ENCODE data around the gene MRPL12. TPM values are rescaled to one million over a fixed set of nuclear protein-coding genes. Genes with fewer than 3 reads are reported as not detected.
"Not testable (repeated sequence)": the region's sequence is repeated elsewhere in the genome, so short reads cannot be mapped to it uniquely, and the experiment has no call there.

MRPL12 gene
- total RNA-seq, 2 donors from 2014 or later: 106 to 225 TPM

GRCh38 chr17:81737947-81738800 lies 35.0 kb downstream of the MRPL12 start:
- Histone ChIP-seq H3K27me3 (peaks cover 15% of the 10 kb centered on the region), H3K27ac (no peak overlapping the region), H3K9me3 (no peaks in the 10 kb centered on the region), H3K4me3 (no peak overlapping the region), H3K36me3 (no peaks in the 10 kb centered on the region), H3K4me1 (peaks cover 23% of the 10 kb centered on the region), H3K9ac (ENCODE audit: low read depth in 2 of 2, low read length in 2 of 2) (no peak overlapping the region)
- no peak for DNase-seq
- intact Hi-C loops (cut with DNase I): no loop called here
- no peak for TF ChIP-seq CTCF (IDR thresholded peaks at IDR 0.05)

- peaks cover 15% of the 10 kb centered on the region for H3K27me3 ChIP-seq
- H3K27ac ChIP-seq: no peak overlapping the region
- intact Hi-C loops (cut with DNase I): no loop called here
- TF ChIP-seq CTCF (IDR thresholded peaks at IDR 0.05): no peak
- no peak overlapping the region for H3K4me3 ChIP-seq
- DNase-seq: no peak
- H3K9ac ChIP-seq (ENCODE audit: low read depth in 2 of 2, low read length in 2 of 2): no peak overlapping the region
- no peaks in the 10 kb centered on the region for H3K36me3 ChIP-seq
- peaks cover 18% of the 10 kb centered on the region for H3K4me1 ChIP-seq
- no peaks in the 10 kb centered on the region for H3K9me3 ChIP-seq
Measured at GRCh38 chr17:81738801-81739393, 35.7 kb downstream of the MRPL12 start.

- H3K9me3 ChIP-seq; H3K9ac ChIP-seq (ENCODE audit: low read depth in 2 of 2, low read length in 2 of 2); DNase-seq; intact Hi-C loops (cut with DNase I); H3K27ac ChIP-seq; H3K36me3 ChIP-seq; H3K4me3 ChIP-seq: not testable (repeated sequence)
- Histone ChIP-seq H3K4me1 (peaks cover 11% of the 10 kb centered on the region), H3K27me3 (peaks cover 15% of the 10 kb centered on the region)
Measured at GRCh38 chr17:81739593-81739992, 36.4 kb downstream of the MRPL12 start.

GRCh38 chr17:81740395-81740961 lies 37.3 kb downstream of the MRPL12 start:
- TF ChIP-seq CTCF (IDR thresholded peaks at IDR 0.05): no peak
- peaks cover 4% of the 10 kb centered on the region for H3K4me1 ChIP-seq
- no peaks in the 10 kb centered on the region for H3K36me3 ChIP-seq
- no peak overlapping the region for H3K4me3 ChIP-seq
- no peaks in the 10 kb centered on the region for H3K9me3 ChIP-seq
- no peak overlapping the region for H3K9ac ChIP-seq (ENCODE audit: low read depth in 2 of 2, low read length in 2 of 2)
- peaks cover 15% of the 10 kb centered on the region for H3K27me3 ChIP-seq
- no peak for DNase-seq
- intact Hi-C loops (cut with DNase I): no loop called here
- H3K27ac ChIP-seq: no peak overlapping the region

- DNase-seq: no peak
- intact Hi-C loops (cut with DNase I): no loop called here
- no peak for TF ChIP-seq CTCF (IDR thresholded peaks at IDR 0.05)
- Histone ChIP-seq H3K4me3 (no peak overlapping the region), H3K9me3 (no peaks in the 10 kb centered on the region), H3K36me3 (no peaks in the 10 kb centered on the region), H3K4me1 (peaks cover 2% of the 10 kb centered on the region), H3K27ac (no peak overlapping the region), H3K27me3 (peaks cover 15% of the 10 kb centered on the region), H3K9ac (ENCODE audit: low read depth in 2 of 2, low read length in 2 of 2) (no peak overlapping the region)
Measured at GRCh38 chr17:81741049-81741593, 38.0 kb downstream of the MRPL12 start.
